Left ventricle myocardium inferior (tissue), 1 donor: ENCODE measurements around the gene CDH15. TPM values are rescaled to one million over a fixed set of nuclear protein-coding genes. Genes with fewer than 3 reads are reported as not detected.

Source experiments
- DNase-seq: peaks from one replicate; pipeline ENCODE4 v3.0.0-alpha.2; 2020
- H3K27ac ChIP-seq: fragments of 200-600 bp; replicated peaks from 2 replicates; pipeline ENCODE4 v1.8.0; 2021
- H3K27me3 ChIP-seq: fragments of 200-600 bp; 2 replicates; pipeline ENCODE4 v1.8.0; 2021; ENCODE audit warnings: low read depth
- H3K36me3 ChIP-seq: fragments of 200-600 bp; 2 replicates; pipeline ENCODE4 v1.8.0; 2021
- H3K4me1 ChIP-seq: fragments of 200-600 bp; 2 replicates; pipeline ENCODE4 v1.8.0; 2021
- H3K4me3 ChIP-seq: fragments of 200-600 bp; 2 replicates; pipeline ENCODE4 v1.8.0; 2021; ENCODE audit warnings: mild to moderate bottlenecking, moderate library complexity
- H3K9me3 ChIP-seq: fragments of 200-600 bp; replicated peaks from 2 replicates; pipeline ENCODE4 v1.8.0; 2021
- intact Hi-C: fragments of 100-400 bp; cut with micrococcal nuclease; formaldehyde crosslinking; loops from one replicate; pipeline ENCODE4 v1.11.0; 2022
- total RNA-seq: library from RNA; stranded (reverse); fragmentation: NEBNext Ultra II Directional; extraction: Animal tissue kit (Norgen Biotek cat#: 25700); gene quantifications from one replicate; pipeline ENCODE4 v1.2.1, GENCODE V29; 2021
- TF ChIP-seq, protein P1 (sequence below): fragments of 200-600 bp; IDR thresholded peaks from 2 replicates; pipeline ENCODE4 v1.8.0; 2021; ENCODE audit warnings: antibody characterized with exemption, mild to moderate bottlenecking, borderline replicate concordance
- donor health status: DM: no; HTN: yes; CAD: no; lungs with severe emphysema.

Gene CDH15
- total RNA-seq, 1 donor from 2014 or later: not detected

- no peaks in the 10 kb centered on the region for H3K4me1 ChIP-seq
- intact Hi-C loops: no loop called here
These were observed 29.7 kb upstream of the CDH15 start for GRCh38 chr16:89141884-89142267.

DNA sequence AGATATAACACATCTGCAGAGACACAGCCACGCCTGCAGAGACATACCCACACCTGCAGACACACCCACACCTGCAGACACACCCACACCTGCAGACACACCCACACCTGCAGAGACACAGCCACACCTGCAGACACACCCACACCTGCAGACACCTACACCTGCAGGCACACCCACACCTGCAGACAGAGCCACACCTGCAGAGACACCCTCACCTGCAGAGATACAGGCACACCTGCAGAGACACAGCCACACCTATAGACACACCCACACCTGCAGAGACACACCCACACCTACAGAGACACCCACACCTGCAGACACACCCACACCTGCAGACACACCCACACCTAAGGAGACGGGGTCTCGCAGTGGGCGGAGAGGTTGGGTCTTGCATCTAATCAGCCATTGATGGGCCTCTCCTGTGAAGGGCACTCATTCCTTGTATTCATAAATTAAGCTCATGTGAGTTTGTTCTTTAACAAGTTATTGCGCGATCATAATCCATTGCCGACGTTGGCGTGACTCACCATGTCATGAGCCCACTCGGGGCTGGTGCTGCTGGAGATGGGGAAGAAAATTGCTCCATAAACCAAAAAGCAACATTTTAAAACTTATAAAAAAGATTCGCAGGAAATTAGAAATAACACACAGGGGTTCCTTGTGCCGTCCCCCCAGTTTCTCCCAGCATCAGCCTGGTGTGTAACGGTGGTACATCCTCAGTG, 28.9 kb upstream of the CDH15 start:
- intact Hi-C loops: no loop called here
- H3K36me3 ChIP-seq: peaks cover 55% of the 10 kb centered on the region
- no peaks in the 10 kb centered on the region for H3K4me1 ChIP-seq
- TF ChIP-seq, protein P1, sequence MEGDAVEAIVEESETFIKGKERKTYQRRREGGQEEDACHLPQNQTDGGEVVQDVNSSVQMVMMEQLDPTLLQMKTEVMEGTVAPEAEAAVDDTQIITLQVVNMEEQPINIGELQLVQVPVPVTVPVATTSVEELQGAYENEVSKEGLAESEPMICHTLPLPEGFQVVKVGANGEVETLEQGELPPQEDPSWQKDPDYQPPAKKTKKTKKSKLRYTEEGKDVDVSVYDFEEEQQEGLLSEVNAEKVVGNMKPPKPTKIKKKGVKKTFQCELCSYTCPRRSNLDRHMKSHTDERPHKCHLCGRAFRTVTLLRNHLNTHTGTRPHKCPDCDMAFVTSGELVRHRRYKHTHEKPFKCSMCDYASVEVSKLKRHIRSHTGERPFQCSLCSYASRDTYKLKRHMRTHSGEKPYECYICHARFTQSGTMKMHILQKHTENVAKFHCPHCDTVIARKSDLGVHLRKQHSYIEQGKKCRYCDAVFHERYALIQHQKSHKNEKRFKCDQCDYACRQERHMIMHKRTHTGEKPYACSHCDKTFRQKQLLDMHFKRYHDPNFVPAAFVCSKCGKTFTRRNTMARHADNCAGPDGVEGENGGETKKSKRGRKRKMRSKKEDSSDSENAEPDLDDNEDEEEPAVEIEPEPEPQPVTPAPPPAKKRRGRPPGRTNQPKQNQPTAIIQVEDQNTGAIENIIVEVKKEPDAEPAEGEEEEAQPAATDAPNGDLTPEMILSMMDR: no peak
- DNase-seq: no peak
- no peaks in the 10 kb centered on the region for H3K9me3 ChIP-seq
- H3K27ac ChIP-seq: no peak overlapping the region
- no peak overlapping the region for H3K4me3 ChIP-seq
- H3K27me3 ChIP-seq: no peaks in the 10 kb centered on the region

More at GRCh38 chr16:89141884-89142267, 29.7 kb upstream of the CDH15 start:
- DNase-seq: no peak
- no peak overlapping the region for H3K27ac ChIP-seq
- H3K9me3 ChIP-seq: no peaks in the 10 kb centered on the region
- H3K27me3 ChIP-seq: no peaks in the 10 kb centered on the region
- H3K36me3 ChIP-seq: peaks cover 56% of the 10 kb centered on the region
- no peak overlapping the region for H3K4me3 ChIP-seq
- TF ChIP-seq, protein P1: no peak

DNA sequence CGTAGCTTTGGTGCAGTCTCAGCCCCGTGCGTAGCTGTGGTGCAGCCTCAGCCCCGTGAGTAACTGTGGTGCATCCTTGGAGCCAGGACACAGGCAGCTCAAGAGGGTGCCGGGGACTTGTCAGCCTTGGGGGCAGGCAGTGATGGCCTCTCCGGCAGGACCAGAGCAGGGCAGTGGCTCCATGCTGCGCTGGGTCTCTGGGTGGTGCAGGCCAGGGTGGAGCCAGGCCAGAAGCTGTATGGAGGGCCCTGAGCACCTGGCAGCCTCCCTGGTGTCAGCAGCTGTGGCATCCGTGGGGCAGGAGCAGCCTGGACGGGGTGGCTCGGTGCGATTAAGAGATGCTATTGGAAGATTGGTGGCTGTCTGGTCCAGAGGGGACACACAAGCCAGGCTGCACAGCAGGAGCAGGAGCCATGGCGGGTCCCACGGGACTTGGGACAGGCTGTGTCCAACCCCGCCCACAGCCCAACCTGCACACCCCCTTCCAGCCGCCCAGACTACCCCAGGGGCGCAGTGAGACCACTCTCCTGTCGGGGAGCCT, 28.3 kb upstream of the CDH15 start:
- Histone ChIP-seq H3K36me3 (peaks cover 61% of the 10 kb centered on the region), H3K27me3 (no peaks in the 10 kb centered on the region), H3K4me1 (no peaks in the 10 kb centered on the region), H3K9me3 (peaks cover under 1% of the 10 kb centered on the region), H3K27ac (no peak overlapping the region), H3K4me3 (no peak overlapping the region)
- TF ChIP-seq, protein P1: no peak
- intact Hi-C loops: no loop called here
- no peak for DNase-seq

DNA sequence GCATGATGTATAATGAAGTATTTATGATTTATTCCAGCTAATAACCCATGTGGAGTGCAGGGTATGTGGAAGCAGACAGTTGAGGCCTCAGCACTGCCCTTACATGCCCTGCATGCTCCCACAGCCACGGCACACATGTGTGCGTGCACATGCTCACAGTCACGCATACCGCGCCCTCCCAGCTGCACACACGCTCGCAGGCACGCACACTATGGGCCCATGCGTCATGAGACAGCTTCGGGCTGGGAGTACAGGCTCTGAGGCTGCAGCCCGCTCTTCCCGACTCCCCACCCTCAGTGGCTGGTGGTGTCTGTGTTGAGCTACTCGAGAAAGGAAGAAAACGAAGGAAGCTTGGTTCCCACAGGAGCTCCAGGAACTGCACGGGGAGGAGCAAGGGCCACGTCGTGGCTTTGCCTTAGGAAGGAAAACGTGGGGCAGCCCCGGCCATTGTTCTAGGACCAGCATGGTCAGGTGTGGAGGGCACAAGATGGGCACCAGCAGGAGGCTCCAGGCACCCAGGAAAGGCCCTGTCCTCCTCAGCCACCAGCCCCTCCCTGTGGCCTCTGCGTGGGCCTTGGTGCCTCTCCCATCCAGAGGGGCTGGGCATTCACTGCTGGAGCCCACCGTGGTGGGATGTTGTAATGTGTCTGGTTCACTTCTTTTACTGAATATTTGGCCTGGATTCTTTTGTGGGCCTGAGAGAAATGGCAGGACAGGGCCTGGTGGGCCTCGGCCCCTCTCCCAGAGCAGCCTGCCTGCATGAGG, 27.5 kb upstream of the CDH15 start:
- Histone ChIP-seq H3K4me1 (no peaks in the 10 kb centered on the region), H3K4me3 (no peak overlapping the region), H3K27me3 (no peaks in the 10 kb centered on the region), H3K9me3 (peaks cover 9% of the 10 kb centered on the region), H3K27ac (no peak overlapping the region), H3K36me3 (peaks cover 69% of the 10 kb centered on the region)
- TF ChIP-seq, protein P1: no peak
- intact Hi-C loops: no loop called here
- DNase-seq: no peak

DNA sequence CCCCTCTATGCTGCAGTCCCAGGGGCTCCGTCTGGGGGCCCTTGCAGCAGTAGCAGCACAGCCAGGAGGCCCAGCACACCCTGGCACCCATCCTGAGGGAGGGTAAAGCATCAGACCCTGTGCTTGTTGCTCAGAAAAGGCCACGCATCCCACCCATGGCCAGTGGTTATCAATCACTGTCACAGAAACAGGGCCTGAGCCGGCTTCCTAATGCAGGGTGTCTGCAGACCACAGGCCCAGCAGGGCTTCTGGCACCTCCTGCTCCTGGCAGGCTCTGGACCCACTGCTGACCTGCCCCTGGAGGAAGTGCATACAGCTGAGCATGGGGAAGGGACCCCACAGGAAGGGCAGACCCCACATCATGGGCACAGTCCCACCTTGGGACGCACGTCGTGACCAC, 26.9 kb upstream of the CDH15 start:
- H3K36me3 ChIP-seq: peaks cover 75% of the 10 kb centered on the region

More for the DNA sequence above, 26.9 kb upstream of the CDH15 start:
- no peak overlapping the region for H3K27ac ChIP-seq
- H3K27me3 ChIP-seq: no peaks in the 10 kb centered on the region
- DNase-seq: no peak
- H3K4me1 ChIP-seq: no peaks in the 10 kb centered on the region
- intact Hi-C loops: no loop called here
- peaks cover 15% of the 10 kb centered on the region for H3K9me3 ChIP-seq
- no peak overlapping the region for H3K4me3 ChIP-seq
- TF ChIP-seq, protein P1: no peak
